GM23338 (cell line): ENCODE measurements around the gene CCNYL1. TPM values are rescaled to one million over a fixed set of nuclear protein-coding genes. Genes with fewer than 3 reads are reported as not detected.
A peak's percentile ranks its signal among the peaks of the same experiment; 100 is the strongest.

Experiments
- ATAC-seq: fragments of 200-7000 bp; cut with Tn5 transposase; 3 replicates; pipeline ENCODE4 v1.9.1; 2020
- DNase-seq: peaks from one replicate; pipeline ENCODE4 v3.0.0-alpha.2; 2015; ENCODE audit warnings: low spot score
- H2AFZ ChIP-seq: fragments of 200-600 bp; sonication (generic); 2 replicates; pipeline ENCODE4 v1.8.0; 2016; ENCODE audit warnings: antibody characterized with exemption, mild to moderate bottlenecking, moderate library complexity
- H3F3A ChIP-seq: fragments of 200-600 bp; sonication (generic); replicated peaks from 2 replicates; pipeline ENCODE4 v1.8.0; 2017; ENCODE audit warnings: antibody characterized with exemption, mixed run types, low read depth
- H3K27ac ChIP-seq: fragments of 200-600 bp; sonication (generic); 2 replicates; pipeline ENCODE4 v1.6.1; 2016; ENCODE audit warnings: low read depth
- H3K27me3 ChIP-seq: fragments of 200-600 bp; sonication (generic); 2 replicates; pipeline ENCODE4 v1.8.0; 2016; ENCODE audit warnings: mild to moderate bottlenecking, mixed run types, moderate library complexity; ENCODE audit not compliant: insufficient read depth
- H3K36me3 ChIP-seq: fragments of 200-600 bp; sonication (generic); 2 replicates; pipeline ENCODE4 v1.8.0; 2016; ENCODE audit warnings: mild to moderate bottlenecking; ENCODE audit not compliant: insufficient read depth
- H3K4me1 ChIP-seq: fragments of 200-600 bp; sonication (generic); 2 replicates; pipeline ENCODE4 v1.8.0; 2016; ENCODE audit warnings: mild to moderate bottlenecking, moderate library complexity; ENCODE audit not compliant: insufficient read depth
- H3K4me2 ChIP-seq: fragments of 200-600 bp; sonication (generic); 2 replicates; pipeline ENCODE4 v1.7.1; 2017; ENCODE audit warnings: mixed run types
- H3K4me3 ChIP-seq: fragments of 200-600 bp; sonication (generic); 2 replicates; pipeline ENCODE4 v1.6.1; 2016; ENCODE audit warnings: mixed run types
- H3K79me2 ChIP-seq: fragments of 200-600 bp; sonication (generic); replicated peaks from 2 replicates; pipeline ENCODE4 v1.8.0; 2017; ENCODE audit warnings: mild to moderate bottlenecking; ENCODE audit not compliant: insufficient read depth
- H3K9me2 ChIP-seq: fragments of 200-600 bp; sonication (generic); 2 replicates; pipeline ENCODE4 v1.8.0; 2017; ENCODE audit not compliant: insufficient read depth
- H4K20me1 ChIP-seq: fragments of 200-600 bp; sonication (generic); replicated peaks from 2 replicates; pipeline ENCODE4 v1.8.0; 2017; ENCODE audit warnings: mild to moderate bottlenecking; ENCODE audit not compliant: insufficient read depth
- H3K27ac Mint-ChIP-seq: 2 replicates; pipeline ENCODE4 v1.8.0; 2020; ENCODE audit warnings: inconsistent platforms, mild to moderate bottlenecking, moderate library complexity, mixed read lengths
- H3K27me3 Mint-ChIP-seq: 3 replicates; pipeline ENCODE4 v1.8.0; 2022; ENCODE audit warnings: low read depth, mild to moderate bottlenecking, moderate library complexity, mixed read lengths, inconsistent platforms; ENCODE audit not compliant: insufficient read depth, poor library complexity
- H3K36me3 Mint-ChIP-seq: 3 replicates; pipeline ENCODE4 v1.8.0; 2021; ENCODE audit warnings: low read depth, mild to moderate bottlenecking, inconsistent platforms, moderate library complexity, mixed read lengths
- H3K4me1 Mint-ChIP-seq: 3 replicates; pipeline ENCODE4 v1.8.0; 2020; ENCODE audit warnings: mild to moderate bottlenecking, inconsistent platforms, mixed read lengths
- H3K4me3 Mint-ChIP-seq: 3 replicates; pipeline ENCODE4 v1.8.0; 2021; ENCODE audit warnings: moderate library complexity, mild to moderate bottlenecking, inconsistent platforms, mixed read lengths
- H3K9me3 Mint-ChIP-seq: 3 replicates; pipeline ENCODE4 v1.8.0; 2020; ENCODE audit warnings: moderate library complexity, mild to moderate bottlenecking, inconsistent platforms, mixed read lengths
- CREB1 ChIP-seq: fragments of 250-450 bp; sonication (Bioruptor Pico); IDR thresholded peaks from 2 replicates; pipeline ENCODE4 v1.5.0; 2020; ENCODE audit warnings: low read depth, mild to moderate bottlenecking, moderate library complexity
- ETS1 ChIP-seq: IDR thresholded peaks from 2 replicates; pipeline ENCODE4 v1.6.1; 2016; ENCODE audit warnings: antibody characterized with exemption
- EZH2 ChIP-seq: fragments of 200-600 bp; sonication (generic); IDR thresholded peaks from one replicate; pipeline ENCODE4 v1.8.0; 2017; ENCODE audit warnings: antibody characterized with exemption, mild to moderate bottlenecking, low read depth; ENCODE audit not compliant: unreplicated experiment
- EZH2phosphoT487 ChIP-seq: fragments of 200-600 bp; sonication (generic); IDR thresholded peaks from one replicate; pipeline ENCODE4 v1.8.1; 2018; ENCODE audit warnings: antibody characterized with exemption; ENCODE audit not compliant: unreplicated experiment
- JUNB ChIP-seq: IDR thresholded peaks from one replicate; pipeline ENCODE4 v1.6.1; 2016; ENCODE audit warnings: antibody characterized with exemption; ENCODE audit not compliant: unreplicated experiment
- POLR2AphosphoS5 ChIP-seq: IDR thresholded peaks from 2 replicates; pipeline ENCODE4 v1.6.1; 2016; ENCODE audit warnings: antibody characterized with exemption, low read depth
- STAT1 ChIP-seq: IDR thresholded peaks from one replicate; pipeline ENCODE4 v1.6.1; 2016; ENCODE audit warnings: antibody characterized with exemption; ENCODE audit not compliant: unreplicated experiment
- ZNF114 ChIP-seq: fragments of 250-450 bp; sonication (Bioruptor Pico); IDR thresholded peaks from 2 replicates; pipeline ENCODE4 v1.5.0; 2020; ENCODE audit warnings: mild to moderate bottlenecking, moderate library complexity
- ZNF331 ChIP-seq: fragments of 250-450 bp; sonication (Bioruptor Pico); IDR thresholded peaks from 2 replicates; pipeline ENCODE4 v1.5.0; 2020; ENCODE audit warnings: low read depth, mild to moderate bottlenecking, moderate library complexity
- polyA plus RNA-seq: library from polyadenylated mRNA; unstranded; fragments of >200 nt; fragmentation: Nextera tagmentation; extraction: Ambion mirVana; gene quantifications from 2 replicates; pipeline ENCODE4 v1.2.1, GENCODE V29; 2016
- total RNA-seq: library from RNA; depleted of rRNA; stranded (reverse); fragments of >200 nt; shearing (Covaris generic); gene quantifications from 2 replicates; pipeline ENCODE4 v1.2.3, GENCODE V29; 2014

CCNYL1 gene
- total and polyA plus RNA-seq, 2 experiments from 2014 or later = 19.6 to 32.1 TPM

- no peaks in the 10 kb centered on the region for H3K27me3 ChIP-seq
- peaks cover 24% of the 10 kb centered on the region for H3F3A ChIP-seq
- H3K27ac ChIP-seq = peak overlapping the region; percentile 63
- ATAC-seq = no peak
- Mint-ChIP-seq H3K27me3 (peaks cover 18% of the 10 kb centered on the region), H3K27ac (no peak overlapping the region), H3K4me1 (peaks cover 69% of the 10 kb centered on the region), H3K4me3 (peak overlapping the region; percentile 26; the same call in 1 of the 3 replicates), H3K36me3 (peaks cover 55% of the 10 kb centered on the region), H3K9me3 (peaks cover 2% of the 10 kb centered on the region)
- no peaks in the 10 kb centered on the region for H3K9me2 ChIP-seq
- peaks cover 51% of the 10 kb centered on the region for H4K20me1 ChIP-seq
- peaks cover 35% of the 10 kb centered on the region; the same call in 1 of the 2 replicates for H3K36me3 ChIP-seq
- peaks cover 89% of the 10 kb centered on the region for H3K79me2 ChIP-seq
- no peak for TF ChIP-seq JUNB
- TF ChIP-seq ZNF331 (CRISPR knock-in tag) = no peak
- H3K4me3 ChIP-seq = peak overlapping the region; percentile 48
- H3K4me2 ChIP-seq = peak overlapping the region; percentile 72
- H3K4me1 ChIP-seq = peaks cover 48% of the 10 kb centered on the region
- no peak overlapping the region for H2AFZ ChIP-seq
- DNase-seq = no peak
These were observed 52.0 kb downstream of the CCNYL1 start for GRCh38 chr2:207763303-207763917.

- Mint-ChIP-seq H3K9me3 (peaks cover 2% of the 10 kb centered on the region), H3K4me3 (peak overlapping the region; percentile 68), H3K27me3 (peaks cover 18% of the 10 kb centered on the region), H3K27ac (no peak overlapping the region; the same call in 1 of the 2 replicates), H3K36me3 (peaks cover 55% of the 10 kb centered on the region), H3K4me1 (peaks cover 69% of the 10 kb centered on the region)
- Histone ChIP-seq H2AFZ (no peak overlapping the region), H3F3A (peaks cover 21% of the 10 kb centered on the region), H3K4me3 (peak overlapping the region; percentile 48), H3K27ac (peak overlapping the region; percentile 63; the same call in 1 of the 2 replicates), H3K36me3 (peaks cover 32% of the 10 kb centered on the region; the same call in 1 of the 2 replicates), H3K4me2 (peak overlapping the region; percentile 72), H3K4me1 (peaks cover 48% of the 10 kb centered on the region), H3K79me2 (peaks cover 93% of the 10 kb centered on the region), H3K27me3 (no peaks in the 10 kb centered on the region), H4K20me1 (peaks cover 51% of the 10 kb centered on the region), H3K9me2 (no peaks in the 10 kb centered on the region)
- DNase-seq (peak; percentile 47), ATAC-seq (peak; percentile 6; the same call in 2 of the 3 replicates)
- TF ChIP-seq STAT1 = no peak
- no peak for TF ChIP-seq EZH2phosphoT487
- TF ChIP-seq ZNF114 (CRISPR knock-in tag) = no peak
- 0 out of 2 replicates have a peak, but pooled peaks have one; percentile 25 for TF ChIP-seq POLR2AphosphoS5
- no peak for TF ChIP-seq EZH2
- no peak for TF ChIP-seq CREB1 (CRISPR knock-in tag)
- no peak for TF ChIP-seq ETS1
These were observed 52.7 kb downstream of the CCNYL1 start for GRCh38 chr2:207764096-207764630.
